ENCODE results near the gene COL20A1. TPM values are rescaled to one million over a fixed set of nuclear protein-coding genes. Genes with fewer than 3 reads are reported as not detected.

COL20A1 gene
- total and polyA plus RNA-seq, 2 of the 13 experiments (the other 11 are each of a cell fraction or from before 2014, with no cell fraction given), result not detected

DNA sequence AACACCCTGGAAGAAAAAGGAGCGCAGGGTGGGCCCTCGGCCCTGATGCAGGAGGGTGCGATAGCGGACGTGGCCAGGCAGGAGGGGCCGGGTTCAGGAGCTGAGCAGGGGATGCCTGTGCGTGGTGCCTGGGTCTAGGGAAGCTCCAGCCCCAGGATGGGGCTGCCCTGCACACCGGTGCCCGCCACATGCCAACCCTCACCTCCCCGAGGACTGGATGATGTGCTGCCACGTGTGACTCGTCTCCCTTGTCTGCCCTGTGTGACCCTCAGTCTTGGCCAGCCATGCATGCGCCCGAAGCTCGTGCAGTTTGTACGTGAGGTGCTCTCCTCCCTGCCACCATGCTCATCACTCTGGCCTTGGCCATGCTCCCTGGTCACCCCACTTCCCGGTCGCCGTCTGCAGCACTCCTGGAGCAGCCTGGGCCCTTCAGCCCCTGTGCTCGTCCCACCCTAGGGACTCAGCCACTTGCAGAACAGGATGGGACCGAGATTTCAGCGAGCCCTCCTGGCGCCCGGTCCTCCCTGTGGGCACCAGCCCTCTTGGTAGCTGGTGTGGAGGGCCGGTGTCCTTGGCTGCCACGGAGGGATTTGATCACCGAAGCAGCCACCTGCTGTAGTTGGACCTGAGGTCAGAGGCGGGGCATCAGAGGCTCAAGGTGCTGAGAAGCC, 4.3 kb upstream of the COL20A1 start (continued):
- TF ChIP-seq, protein P1, sequence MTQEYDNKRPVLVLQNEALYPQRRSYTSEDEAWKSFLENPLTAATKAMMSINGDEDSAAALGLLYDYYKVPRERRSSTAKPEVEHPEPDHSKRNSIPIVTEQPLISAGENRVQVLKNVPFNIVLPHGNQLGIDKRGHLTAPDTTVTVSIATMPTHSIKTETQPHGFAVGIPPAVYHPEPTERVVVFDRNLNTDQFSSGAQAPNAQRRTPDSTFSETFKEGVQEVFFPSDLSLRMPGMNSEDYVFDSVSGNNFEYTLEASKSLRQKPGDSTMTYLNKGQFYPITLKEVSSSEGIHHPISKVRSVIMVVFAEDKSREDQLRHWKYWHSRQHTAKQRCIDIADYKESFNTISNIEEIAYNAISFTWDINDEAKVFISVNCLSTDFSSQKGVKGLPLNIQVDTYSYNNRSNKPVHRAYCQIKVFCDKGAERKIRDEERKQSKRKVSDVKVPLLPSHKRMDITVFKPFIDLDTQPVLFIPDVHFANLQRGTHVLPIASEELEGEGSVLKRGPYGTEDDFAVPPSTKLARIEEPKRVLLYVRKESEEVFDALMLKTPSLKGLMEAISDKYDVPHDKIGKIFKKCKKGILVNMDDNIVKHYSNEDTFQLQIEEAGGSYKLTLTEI (CRISPR knock-in tag; conservative IDR thresholded peaks at IDR 0.05), result no peak
- no peak for TF ChIP-seq TAF15 (IDR thresholded peaks at IDR 0.05; ENCODE audit: low read depth, low read length, poor library complexity, severe bottlenecking)
- TF ChIP-seq, protein P2, sequence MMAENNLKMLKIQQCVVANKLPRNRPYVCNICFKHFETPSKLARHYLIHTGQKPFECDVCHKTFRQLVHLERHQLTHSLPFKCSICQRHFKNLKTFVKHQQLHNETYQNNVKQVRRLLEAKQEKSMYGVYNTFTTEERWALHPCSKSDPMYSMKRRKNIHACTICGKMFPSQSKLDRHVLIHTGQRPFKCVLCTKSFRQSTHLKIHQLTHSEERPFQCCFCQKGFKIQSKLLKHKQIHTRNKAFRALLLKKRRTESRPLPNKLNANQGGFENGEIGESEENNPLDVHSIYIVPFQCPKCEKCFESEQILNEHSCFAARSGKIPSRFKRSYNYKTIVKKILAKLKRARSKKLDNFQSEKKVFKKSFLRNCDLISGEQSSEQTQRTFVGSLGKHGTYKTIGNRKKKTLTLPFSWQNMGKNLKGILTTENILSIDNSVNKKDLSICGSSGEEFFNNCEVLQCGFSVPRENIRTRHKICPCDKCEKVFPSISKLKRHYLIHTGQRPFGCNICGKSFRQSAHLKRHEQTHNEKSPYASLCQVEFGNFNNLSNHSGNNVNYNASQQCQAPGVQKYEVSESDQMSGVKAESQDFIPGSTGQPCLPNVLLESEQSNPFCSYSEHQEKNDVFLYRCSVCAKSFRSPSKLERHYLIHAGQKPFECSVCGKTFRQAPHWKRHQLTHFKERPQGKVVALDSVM (CRISPR knock-in tag; IDR thresholded peaks at IDR 0.05), result no peak
- TF ChIP-seq, protein P3, sequence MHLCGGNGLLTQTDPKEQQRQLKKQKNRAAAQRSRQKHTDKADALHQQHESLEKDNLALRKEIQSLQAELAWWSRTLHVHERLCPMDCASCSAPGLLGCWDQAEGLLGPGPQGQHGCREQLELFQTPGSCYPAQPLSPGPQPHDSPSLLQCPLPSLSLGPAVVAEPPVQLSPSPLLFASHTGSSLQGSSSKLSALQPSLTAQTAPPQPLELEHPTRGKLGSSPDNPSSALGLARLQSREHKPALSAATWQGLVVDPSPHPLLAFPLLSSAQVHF (CRISPR knock-in tag; IDR thresholded peaks at IDR 0.05), result 0 out of 2 replicates have a peak, but pooled peaks have one; percentile 28
- TF ChIP-seq NONO (IDR thresholded peaks at IDR 0.05), result no peak
- 0 out of 2 replicates have a peak, but pooled peaks have one; percentile 22 for TF ChIP-seq NONO (CRISPR knock-in tag; conservative IDR thresholded peaks at IDR 0.05)
- TF ChIP-seq MYC (CRISPR knock-in tag; IDR thresholded peaks at IDR 0.05; ENCODE audit: borderline replicate concordance), result peak; percentile 28; the same call in 1 of the 2 replicates
- TF ChIP-seq POLR2G (IDR thresholded peaks at IDR 0.05; ENCODE audit: low read depth, low read length), result peak; percentile 35; the same call in 1 of the 2 replicates
- no peak for TF ChIP-seq ZNF678 (CRISPR knock-in tag; IDR thresholded peaks at IDR 0.05)
- no peak for TF ChIP-seq ZNF556 (CRISPR knock-in tag; IDR thresholded peaks at IDR 0.05; ENCODE audit: borderline replicate concordance)
- TF ChIP-seq PTBP1 (IDR thresholded peaks at IDR 0.05; ENCODE audit: low read depth, low read length, poor library complexity, severe bottlenecking), result no peak
- TF ChIP-seq RBM22 (optimal IDR thresholded peaks at IDR 0.05; ENCODE audit: low read length), result peak; percentile 22
- no peak for TF ChIP-seq TP53 (CRISPR knock-in tag; conservative IDR thresholded peaks at IDR 0.05)
- TF ChIP-seq SIN3B (IDR thresholded peaks at IDR 0.05; ENCODE audit: low read length), result no peak
- no peak for TF ChIP-seq ZNF263 (CRISPR knock-in tag; IDR thresholded peaks at IDR 0.05)
- TF ChIP-seq ZNF589 (CRISPR knock-in tag; conservative IDR thresholded peaks at IDR 0.05), result 0 out of 2 replicates have a peak, but pooled peaks have one; percentile 30
- TF ChIP-seq, protein P4, sequence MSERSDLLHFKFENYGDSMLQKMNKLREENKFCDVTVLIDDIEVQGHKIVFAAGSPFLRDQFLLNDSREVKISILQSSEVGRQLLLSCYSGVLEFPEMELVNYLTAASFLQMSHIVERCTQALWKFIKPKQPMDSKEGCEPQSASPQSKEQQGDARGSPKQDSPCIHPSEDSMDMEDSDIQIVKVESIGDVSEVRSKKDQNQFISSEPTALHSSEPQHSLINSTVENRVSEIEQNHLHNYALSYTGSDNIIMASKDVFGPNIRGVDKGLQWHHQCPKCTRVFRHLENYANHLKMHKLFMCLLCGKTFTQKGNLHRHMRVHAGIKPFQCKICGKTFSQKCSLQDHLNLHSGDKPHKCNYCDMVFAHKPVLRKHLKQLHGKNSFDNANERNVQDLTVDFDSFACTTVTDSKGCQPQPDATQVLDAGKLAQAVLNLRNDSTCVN (CRISPR knock-in tag; IDR thresholded peaks at IDR 0.05; ENCODE audit: borderline replicate concordance), result no peak
- TF ChIP-seq MEIS1 (CRISPR knock-in tag; IDR thresholded peaks at IDR 0.05; ENCODE audit: borderline replicate concordance), result no peak
- TF ChIP-seq NCOR1 (IDR thresholded peaks at IDR 0.05; ENCODE audit: borderline replicate concordance, low read length), result no peak
- TF ChIP-seq, protein P5, sequence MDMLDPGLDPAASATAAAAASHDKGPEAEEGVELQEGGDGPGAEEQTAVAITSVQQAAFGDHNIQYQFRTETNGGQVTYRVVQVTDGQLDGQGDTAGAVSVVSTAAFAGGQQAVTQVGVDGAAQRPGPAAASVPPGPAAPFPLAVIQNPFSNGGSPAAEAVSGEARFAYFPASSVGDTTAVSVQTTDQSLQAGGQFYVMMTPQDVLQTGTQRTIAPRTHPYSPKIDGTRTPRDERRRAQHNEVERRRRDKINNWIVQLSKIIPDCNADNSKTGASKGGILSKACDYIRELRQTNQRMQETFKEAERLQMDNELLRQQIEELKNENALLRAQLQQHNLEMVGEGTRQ (IDR thresholded peaks at IDR 0.05; ENCODE audit: low read depth, low read length), result no peak
- TF ChIP-seq, protein P5 (CRISPR knock-in tag; IDR thresholded peaks at IDR 0.05; ENCODE audit: borderline replicate concordance), result no peak
- no peak for TF ChIP-seq ELF1 (CRISPR knock-in tag; IDR thresholded peaks at IDR 0.05)
